HepG2 (cell line): ENCODE measurements around the gene CBLN3. TPM values are rescaled to one million over a fixed set of nuclear protein-coding genes. Genes with fewer than 3 reads are reported as not detected.

Source experiments
- ATAC-seq: fragments of 200-7000 bp; cut with Tn5 transposase; 3 replicates; pipeline ENCODE4 v1.9.1; 2020; ENCODE audit warnings: mild to moderate bottlenecking, moderate library complexity
- BruUV-seq: library from RNA; stranded (reverse); fragments of 400-500 nt; replicated peaks from 2 replicates; lab custom pipeline; 2021; lab: Mats Ljungman, UMichigan
- CTCF ChIA-PET: fragments of 300-600 bp; formaldehyde crosslinking; extraction: SDS; loops from one replicate; lab custom pipeline; 2021; ENCODE audit warnings: low total read pairs, inconsistent platforms, low intra/inter-chr PET ratio; lab: Yijun Ruan, JAX
- POLR2A ChIA-PET: fragments of 350-600 bp; sonication (Branson Sonifier 250); formaldehyde crosslinking; loops from one replicate; lab custom pipeline; 2020; ENCODE audit warnings: antibody characterized with exemption, inconsistent platforms; lab: Yijun Ruan, JAX
- DNase-seq: peaks from one replicate; pipeline ENCODE4 v3.0.0-alpha.2; 2015; ENCODE audit warnings: low spot score
- FAIRE-seq: peaks from 3 replicates; lab custom pipeline; 2011; peaks lifted over from hg19 to GRCh38; lab: Jason Lieb, UNC
- H2AFZ ChIP-seq: one replicate; pipeline ENCODE4 v1.6.1; 2011; ENCODE audit warnings: low read length, inconsistent platforms
- H3K27ac ChIP-seq: fragments of 300-600 bp; 3 replicates; pipeline ENCODE4 v1.8.0; 2011; ENCODE audit warnings: mixed run types, mild to moderate bottlenecking, mixed read lengths, low read length, inconsistent platforms; ENCODE audit not compliant: insufficient read depth; ENCODE audit errors: extremely low read length
- H3K27me3 ChIP-seq, 2 experiments: fragments of 200-600 bp in 1 of 2; 2 replicates in 1 of 2; 3 replicates in 1 of 2; pipeline versions ENCODE4 v1.6.0 to v1.8.0; 2011; ENCODE audit warnings: low read length in 2 of 2, mild to moderate bottlenecking in 2 of 2, moderate library complexity in 2 of 2, inconsistent platforms in 1 of 2; ENCODE audit not compliant: insufficient read depth in 2 of 2, control insufficient read depth in 1 of 2
- H3K36me3 ChIP-seq, 2 experiments: fragments of 200-600 bp in 1 of 2; replicated peaks in 1 of 2; 2 replicates in 1 of 2; 3 replicates in 1 of 2; pipeline versions ENCODE4 v1.5.1 to v1.8.0; 2011; ENCODE audit warnings: low read length in 2 of 2, inconsistent platforms in 1 of 2; ENCODE audit not compliant: insufficient read depth in 2 of 2, control insufficient read depth in 1 of 2
- H3K4me1 ChIP-seq: 2 replicates; pipeline ENCODE4 v1.5.1; 2012; ENCODE audit warnings: low read length, inconsistent platforms; ENCODE audit not compliant: insufficient read depth
- H3K4me2 ChIP-seq: 2 replicates; pipeline ENCODE4 v1.6.0; 2011; ENCODE audit warnings: low read depth, low read length, inconsistent platforms
- H3K4me3 ChIP-seq, 3 experiments: fragments of 200-600 bp in 1 of 3; sonication (generic), shearing (Covaris generic) in 1 of 3; replicated peaks in 1 of 3; 2 replicates each; pipeline ENCODE4 v1.5.1; 2011 to 2016; ENCODE audit warnings: low read length in 3 of 3, inconsistent platforms in 2 of 3, low read depth in 2 of 3, mild to moderate bottlenecking in 2 of 3, control low read depth in 1 of 3, mixed read lengths in 1 of 3; ENCODE audit not compliant: insufficient read depth in 1 of 3
- H3K79me2 ChIP-seq: one replicate; pipeline ENCODE4 v1.6.1; 2011; ENCODE audit warnings: low read length, inconsistent platforms; ENCODE audit not compliant: insufficient read depth
- H3K9ac ChIP-seq: 2 replicates; pipeline ENCODE4 v1.6.0; 2011; ENCODE audit warnings: mild to moderate bottlenecking, low read depth, low read length, inconsistent platforms; ENCODE audit not compliant: insufficient read depth
- H3K9me3 ChIP-seq: 2 replicates; pipeline ENCODE4 v1.5.1; 2012; ENCODE audit warnings: mild to moderate bottlenecking, low read length
- H4K20me1 ChIP-seq: 2 replicates; pipeline ENCODE4 v1.6.0; 2011; ENCODE audit warnings: inconsistent platforms, mild to moderate bottlenecking, low read length, moderate library complexity; ENCODE audit not compliant: insufficient read depth
- ATF7 ChIP-seq, 2 experiments: fragments of 450-650 bp in 1 of 2; sonication (generic) in 1 of 2; formaldehyde crosslinking in 1 of 2; IDR thresholded peaks; 2 replicates each; pipeline versions ENCODE4 v1.4.0 to v1.6.1; 2016 to 2020; ENCODE audit warnings: antibody characterized with exemption in 1 of 2, mild to moderate bottlenecking in 1 of 2, missing genetic modification reagents in 1 of 2
- BCLAF1 ChIP-seq: fragments of 450-650 bp; IDR thresholded peaks from 2 replicates; pipeline ENCODE4 v1.6.1; 2017; ENCODE audit warnings: mild to moderate bottlenecking
- CENPX ChIP-seq: sonication (generic); formaldehyde crosslinking; IDR thresholded peaks from 2 replicates; pipeline ENCODE4 v1.9.0; 2021; ENCODE audit warnings: mild to moderate bottlenecking, missing genetic modification reagents, moderate library complexity
- CTCF ChIP-seq: sonication (generic); formaldehyde crosslinking; IDR thresholded peaks from 2 replicates; pipeline ENCODE4 v1.5.0; 2020; ENCODE audit warnings: mild to moderate bottlenecking, missing genetic modification reagents, moderate library complexity
- DZIP1 ChIP-seq: sonication (generic); formaldehyde crosslinking; IDR thresholded peaks from 2 replicates; pipeline ENCODE4 v1.5.0; 2020; ENCODE audit warnings: mild to moderate bottlenecking, missing genetic modification reagents
- HOXA7 ChIP-seq: sonication (generic); formaldehyde crosslinking; IDR thresholded peaks from 2 replicates; pipeline ENCODE4 v1.8.1; 2022; ENCODE audit warnings: mild to moderate bottlenecking, missing genetic modification reagents, moderate library complexity
- HOXD1 ChIP-seq: sonication (generic); formaldehyde crosslinking; IDR thresholded peaks from 2 replicates; pipeline ENCODE4 v1.5.0; 2020; ENCODE audit warnings: missing genetic modification reagents
- JUNB ChIP-seq: sonication (generic); formaldehyde crosslinking; IDR thresholded peaks from 2 replicates; pipeline ENCODE4 v1.8.0; 2022; ENCODE audit warnings: missing genetic modification reagents, mild to moderate bottlenecking, borderline replicate concordance
- MEIS2 ChIP-seq: sonication (generic); formaldehyde crosslinking; IDR thresholded peaks from 2 replicates; pipeline ENCODE4 v1.9.0; 2021; ENCODE audit warnings: mild to moderate bottlenecking, missing genetic modification reagents
- MNT ChIP-seq: fragments of 450-650 bp; IDR thresholded peaks from 2 replicates; pipeline ENCODE4 v1.6.1; 2016
- PITX1 ChIP-seq: sonication (generic); formaldehyde crosslinking; IDR thresholded peaks from 2 replicates; pipeline ENCODE4 v1.5.1; 2020; ENCODE audit warnings: mild to moderate bottlenecking, missing genetic modification reagents
- POLR2A ChIP-seq, 2 experiments: IDR thresholded peaks; 2 replicates each; pipeline ENCODE4 v1.6.1; 2011; ENCODE audit warnings: low read depth in 2 of 2, low read length in 2 of 2, mild to moderate bottlenecking in 1 of 2, moderate library complexity in 1 of 2; ENCODE audit not compliant: insufficient read depth in 1 of 2
- TP53 ChIP-seq: sonication (generic); formaldehyde crosslinking; conservative IDR thresholded peaks from 2 replicates; pipeline ENCODE4 v1.4.0; 2020; ENCODE audit warnings: missing genetic modification reagents
- ZNF414 ChIP-seq: sonication (generic); formaldehyde crosslinking; IDR thresholded peaks from 2 replicates; pipeline ENCODE4 v1.5.0; 2020; ENCODE audit warnings: missing genetic modification reagents
- ZNF550 ChIP-seq: sonication (generic); formaldehyde crosslinking; IDR thresholded peaks from 2 replicates; pipeline ENCODE4 v1.4.0; 2020; ENCODE audit warnings: mild to moderate bottlenecking, missing genetic modification reagents, borderline replicate concordance
- ZNF761 ChIP-seq: sonication (generic); formaldehyde crosslinking; conservative IDR thresholded peaks from 2 replicates; pipeline ENCODE4 v1.4.0; 2020; ENCODE audit warnings: mild to moderate bottlenecking, missing genetic modification reagents
- WGBS: methylation state at CpG from one replicate; pipeline ENCODE4 v1.1.6; 2017; ENCODE audit warnings: low lambda C conversion rate; 5-methylcytosine and 5-hydroxymethylcytosine counted together
- in situ Hi-C: cut with HindIII; loops from 2 replicates; pipeline ENCODE4 v1.10.0; 2017; ENCODE audit warnings: low pct_unique_long_range_greater_than_20kb; ENCODE audit not compliant: extremely low pct_ligation_motif_present
- intact Hi-C: fragments of 100-400 bp; cut with micrococcal nuclease; formaldehyde crosslinking; loops from one replicate; pipeline ENCODE4 v1.10.0; 2022; ENCODE audit not compliant: unreplicated experiment
- polyA plus RNA-seq, 8 experiments: library from polyadenylated mRNA; depleted of rRNA in 3 of 8; stranded (reverse) in 7 of 8; unstranded in 1 of 8; fragments of >200 nt; fragmentation: Illumina TruSeq in 4 of 8; extraction: Trizol in 4 of 8; gene quantifications; 2 replicates each; pipeline versions ENCODE4 v1.2.1 to v1.2.3, GENCODE V29; 2011 to 2016; ENCODE audit warnings: low read depth in 4 of 8, missing spikeins in 1 of 8, mixed read lengths in 1 of 8; ENCODE audit not compliant: insufficient read depth in 1 of 8
- total RNA-seq, 5 experiments: library from RNA; depleted of rRNA; stranded (reverse); fragments of >200 nt; fragmentation: Illumina TruSeq; extraction: Trizol; gene quantifications; 2 replicates each; pipeline ENCODE4 v1.2.3, GENCODE V29; 2016; ENCODE audit warnings: low read depth in 1 of 5

The CBLN3 gene
- total and polyA plus RNA-seq, 2 of the 13 experiments (the other 11 are each of a cell fraction or from before 2014, with no cell fraction given), result 0.66 to 0.98 TPM

GRCh38 chr14:24384169-24384568 lies 45.3 kb downstream of the CBLN3 start:
- peaks cover 14% of the 10 kb centered on the region for H3K4me1 ChIP-seq
- no peak for ATAC-seq
- H3K79me2 ChIP-seq, result no peaks in the 10 kb centered on the region
- in situ Hi-C loops (no loop called here), intact Hi-C loops (no loop called here)
- H2AFZ ChIP-seq, result no peak overlapping the region
- H3K9ac ChIP-seq, result no peak overlapping the region
- ChIA-PET CTCF (no interaction called here), POLR2A (no interaction called here)
- DNase-seq, result no peak
- FAIRE-seq, result no peak
- no peaks in the 10 kb centered on the region for H3K36me3 ChIP-seq
- no peak overlapping the region for H3K4me3 ChIP-seq
- BruUV-seq, result no TSS peak
- H3K4me2 ChIP-seq, result no peak overlapping the region
- H4K20me1 ChIP-seq, result no peaks in the 10 kb centered on the region
- WGBS, result 18% methylated on average over 4 of the region's 4 CpGs
- no peaks in the 10 kb centered on the region for H3K9me3 ChIP-seq
- H3K27ac ChIP-seq, result no peak overlapping the region
- H3K27me3 ChIP-seq, result peaks cover 7 to 42% of the 10 kb centered on the region in 2 experiments; a peak in 4 of 5 replicates
- TF ChIP-seq TP53 (CRISPR knock-in tag), result no peak
- no peak for TF ChIP-seq BCLAF1
- no peak for TF ChIP-seq ZNF550 (CRISPR knock-in tag)
- TF ChIP-seq CTCF, result no peak
- TF ChIP-seq JUNB, result peak; percentile 19; the same call in 1 of the 2 replicates
- TF ChIP-seq MEIS2 (CRISPR knock-in tag), result no peak
- TF ChIP-seq ZNF761 (CRISPR knock-in tag), result no peak
- TF ChIP-seq HOXD1 (CRISPR knock-in tag), result no peak
- TF ChIP-seq CENPX (CRISPR knock-in tag), result no peak
- TF ChIP-seq ZNF414, result no peak
- no peak for TF ChIP-seq PITX1
- no peak for TF ChIP-seq HOXA7 (CRISPR knock-in tag)
- TF ChIP-seq ATF7 (IDR thresholded peaks at IDR 0.05), result peak; percentile 27; the same call in 1 of the 2 replicates
- no peak for TF ChIP-seq ATF7 (CRISPR knock-in tag; IDR thresholded peaks at IDR 0.05)
- no peak for TF ChIP-seq POLR2A (IDR thresholded peaks at IDR 0.05; ENCODE audit: insufficient read depth in 1 of 2, low read depth in 2 of 2, low read length in 2 of 2)
- peak; percentile 40 for TF ChIP-seq MNT
- TF ChIP-seq DZIP1 (CRISPR knock-in tag), result no peak
